T-cell (primary cell): Measurements from ENCODE around the gene MAP4K3. TPM values are rescaled to one million over a fixed set of nuclear protein-coding genes. Genes with fewer than 3 reads are reported as not detected.
A peak's percentile ranks its signal among the peaks of the same experiment; 100 is the strongest.

ENCODE experiments used
- ATAC-seq, 4 experiments: fragments of 200-7000 bp in 3 of 4; fragments of 150-1000 bp in 1 of 4; cut with Tn5 transposase; replicated peaks in 1 of 4; 1 replicate in 3 of 4; 2 replicates in 1 of 4; pipeline ENCODE4 v1.10.0; 2021; ENCODE audit warnings: moderate library complexity in 3 of 4, mild to moderate bottlenecking in 2 of 4, moderate number of reproducible peaks in 1 of 4
- CTCF ChIA-PET, 2 donors: fragments of 300-600 bp; sonication (Branson Sonifier 250); formaldehyde crosslinking; loops; one replicate each; lab custom pipeline; 2022; ENCODE audit warnings: antibody characterized with exemption in 2 of 2; lab: Charles Lee
- POLR2A ChIA-PET, 2 donors: fragments of 300-600 bp; sonication (Branson Sonifier 250); formaldehyde crosslinking; loops; one replicate each; lab custom pipeline; 2022; ENCODE audit warnings: antibody characterized with exemption in 2 of 2; lab: Charles Lee
- DNase-seq, 35 experiments: peaks; one replicate each; pipeline versions ENCODE4 v3.0.0 to v3.0.0-alpha.2; 2013 to 2023
- H3K27ac ChIP-seq: one replicate; pipeline ENCODE4 v1.5.1; 2013; ENCODE audit warnings: low read length
- H3K27me3 ChIP-seq, 2 experiments: replicated peaks in 1 of 2; 1 replicate in 1 of 2; 2 replicates in 1 of 2; pipeline versions ENCODE4 v1.6.1 to v1.7.0; 2013; ENCODE audit warnings: low read length in 1 of 2, mixed read lengths in 1 of 2; ENCODE audit not compliant: control insufficient read depth in 2 of 2, insufficient read depth in 2 of 2; ENCODE audit errors: extremely low read depth in 1 of 2
- H3K36me3 ChIP-seq, 2 donors: 1 replicate in 1 of 2; 2 replicates in 1 of 2; pipeline versions ENCODE4 v1.6.1 to v1.7.0; 2013; ENCODE audit warnings: low read length in 1 of 2; ENCODE audit not compliant: control insufficient read depth in 2 of 2, insufficient read depth in 1 of 2; ENCODE audit errors: extremely low read depth in 1 of 2
- H3K4me1 ChIP-seq, 2 experiments: 1 replicate in 1 of 2; 2 replicates in 1 of 2; pipeline versions ENCODE4 v1.6.1 to v1.7.0; 2013; ENCODE audit warnings: low read length in 2 of 2, mixed read lengths in 1 of 2; ENCODE audit not compliant: insufficient read depth in 2 of 2, control insufficient read depth in 1 of 2; ENCODE audit errors: extremely low read depth in 1 of 2
- H3K4me3 ChIP-seq, 2 donors: 1 replicate in 1 of 2; 2 replicates in 1 of 2; pipeline versions ENCODE4 v1.5.1 to v1.7.0; 2013; ENCODE audit warnings: mild to moderate bottlenecking in 2 of 2, low read length in 1 of 2, moderate library complexity in 1 of 2; ENCODE audit not compliant: control insufficient read depth in 1 of 2; ENCODE audit errors: extremely low read depth in 1 of 2
- H3K9me3 ChIP-seq: 2 replicates; pipeline ENCODE4 v1.7.0; 2013
- H3K27ac Mint-ChIP-seq, 2 donors: one replicate each; pipeline ENCODE4 v1.8.0; 2020 to 2021; ENCODE audit warnings: mild to moderate bottlenecking in 2 of 2, mixed read lengths in 2 of 2
- H3K27me3 Mint-ChIP-seq, 2 donors: one replicate each; pipeline ENCODE4 v1.8.0; 2021 to 2022; ENCODE audit warnings: mixed read lengths in 2 of 2
- H3K36me3 Mint-ChIP-seq: one replicate; pipeline ENCODE4 v1.8.0; 2021; ENCODE audit warnings: mixed read lengths
- H3K4me1 Mint-ChIP-seq, 3 donors: one replicate each; pipeline ENCODE4 v1.8.0; 2020 to 2022; ENCODE audit warnings: mixed read lengths in 3 of 3, mild to moderate bottlenecking in 1 of 3
- H3K4me3 Mint-ChIP-seq, 3 donors: one replicate each; pipeline ENCODE4 v1.8.0; 2020 to 2022; ENCODE audit warnings: mild to moderate bottlenecking in 3 of 3, mixed read lengths in 3 of 3, moderate library complexity in 3 of 3
- H3K9me3 Mint-ChIP-seq, 3 donors: one replicate each; pipeline ENCODE4 v1.8.0; 2020 to 2022; ENCODE audit warnings: mixed read lengths in 3 of 3
- WGBS: methylation state at CpG from one replicate; pipeline ENCODE4 v1.1.5; 2013; ENCODE audit warnings: missing lambda C conversion rate; ENCODE audit not compliant: insufficient coverage; 5-methylcytosine and 5-hydroxymethylcytosine counted together
- total RNA-seq, 35 experiments: library from RNA in 6 of 35; stranded (reverse) in 6 of 35; fragments of 120-200 nt in 1 of 35; gene quantifications; one replicate each; pipeline versions ENCODE4 v1.2.1 to v1.2.4 and lab custom pipeline; 2013 to 2026

The MAP4K3 gene
- total RNA-seq, 5 donors from 2014 or later (not counting 1 experiment from before 2014, with no cell fraction given) = 13.8 to 27.0 (median 17.4) TPM

DNA sequence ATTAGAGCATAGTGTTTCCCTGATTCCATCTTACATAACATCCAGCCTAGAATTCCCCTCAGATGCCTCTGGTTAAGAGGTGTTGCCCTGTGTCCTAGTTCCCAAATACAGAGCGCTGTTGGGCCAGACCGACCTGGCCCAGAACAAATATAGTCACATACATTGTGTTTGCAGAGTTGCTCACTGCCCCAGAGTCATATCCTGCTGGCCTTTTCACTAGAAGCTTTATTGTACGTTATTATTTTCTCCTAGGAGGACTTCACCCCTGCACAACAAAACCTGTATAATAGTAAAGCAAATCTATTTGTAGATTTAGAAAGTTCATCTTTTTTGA lies 11.1 kb upstream of the MAP4K3 start:
- Mint-ChIP-seq H3K36me3 (peaks cover 20% of the 10 kb centered on the region), H3K4me3 (no peak overlapping the region), H3K4me1 (no peaks in the 10 kb centered on the region), H3K27me3 (no peaks in the 10 kb centered on the region), H3K27ac (no peak overlapping the region), H3K9me3 (peaks cover 0 to under 1% (median 0%) of the 10 kb centered on the region in 3 donors)
- no peak overlapping the region for H3K27ac ChIP-seq
- DNase-seq = no peak
- no peak overlapping the region for H3K4me3 ChIP-seq
- H3K9me3 ChIP-seq = no peaks in the 10 kb centered on the region
- CTCF ChIA-PET = no interaction called here
- ATAC-seq = no peak
- no peaks in the 10 kb centered on the region for H3K36me3 ChIP-seq
- no peaks in the 10 kb centered on the region for H3K27me3 ChIP-seq
- H3K4me1 ChIP-seq = no peaks in the 10 kb centered on the region
- no CpG with 5 or more reads among the region's 3 CpGs for WGBS
- POLR2A ChIA-PET = no interaction called here

DNA sequence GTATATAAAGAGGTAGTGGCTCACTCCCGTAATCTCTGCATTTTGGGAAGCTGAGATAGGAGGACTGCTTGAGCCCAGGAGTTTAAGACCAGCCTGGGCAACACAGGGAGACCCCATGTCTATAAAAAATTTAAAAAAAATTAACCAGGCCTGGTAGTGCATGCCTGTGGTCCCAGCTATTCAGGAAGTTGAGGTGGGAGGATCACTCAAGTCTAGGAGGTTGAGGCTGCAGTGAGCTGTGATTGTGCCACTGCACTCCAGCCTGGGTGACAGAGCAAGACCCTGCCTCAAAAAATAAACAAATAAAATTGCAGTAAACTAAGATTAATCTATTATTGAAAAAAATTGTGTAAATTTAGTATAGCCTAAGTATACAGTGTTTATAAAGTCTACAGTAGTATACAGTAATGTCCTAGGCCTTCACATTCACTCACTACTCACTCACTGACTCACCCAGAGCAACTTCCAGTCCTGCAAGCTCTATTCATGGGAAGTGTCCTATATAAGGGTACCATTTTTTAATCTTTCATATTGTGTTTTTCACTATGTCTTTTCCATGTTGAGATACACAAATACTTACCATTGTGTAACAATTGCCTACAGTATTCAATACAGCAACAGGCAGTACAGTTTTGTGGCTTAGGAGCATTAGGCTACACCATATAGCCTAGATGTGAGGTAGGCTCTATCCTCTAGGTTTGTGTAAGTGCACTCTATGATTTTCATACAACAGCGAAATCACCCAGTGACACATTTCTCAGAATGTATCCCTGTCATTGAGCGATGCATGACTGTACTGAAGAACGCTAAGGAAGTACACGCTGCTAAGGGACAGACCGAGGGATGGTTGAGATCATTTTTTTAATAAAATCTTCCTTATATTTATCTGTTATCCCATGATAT lies 10.4 kb upstream of the MAP4K3 start:
- ChIA-PET CTCF (no interaction called here), POLR2A (no interaction called here)
- Histone ChIP-seq H3K4me1 (no peaks in the 10 kb centered on the region), H3K36me3 (no peaks in the 10 kb centered on the region), H3K27ac (no peak overlapping the region), H3K27me3 (no peaks in the 10 kb centered on the region), H3K9me3 (no peaks in the 10 kb centered on the region), H3K4me3 (no peak overlapping the region)
- no peak for ATAC-seq
- Mint-ChIP-seq H3K27me3 (no peaks in the 10 kb centered on the region), H3K27ac (no peak overlapping the region), H3K9me3 (peaks cover under 1 to 6% (median 4%) of the 10 kb centered on the region in 3 donors), H3K4me1 (no peaks in the 10 kb centered on the region), H3K36me3 (peaks cover 21% of the 10 kb centered on the region), H3K4me3 (no peak overlapping the region)
- WGBS = 93% methylated on average over 3 of the region's 6 CpGs
- no peak for DNase-seq

DNA sequence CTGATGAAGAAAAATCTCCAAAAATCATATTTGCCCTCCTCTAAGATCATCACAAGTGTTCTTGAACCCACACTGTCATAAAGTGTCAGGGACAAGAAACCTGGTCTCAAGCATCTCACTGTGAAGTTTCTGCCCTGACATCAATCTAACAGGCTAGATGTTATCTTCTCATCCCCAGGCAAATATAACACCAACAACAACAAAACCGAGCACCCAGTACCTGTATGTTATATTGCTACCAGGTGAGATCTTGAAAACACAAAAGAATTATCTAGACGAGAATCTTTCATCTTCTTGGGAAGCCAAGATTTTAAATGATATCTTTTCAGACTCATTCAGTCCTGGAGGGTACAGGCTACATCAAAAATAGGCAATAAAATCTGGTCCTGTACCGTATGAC lies 8.8 kb upstream of the MAP4K3 start:
- Histone ChIP-seq H3K36me3 (no peaks in the 10 kb centered on the region), H3K4me3 (no peak overlapping the region), H3K4me1 (no peaks in the 10 kb centered on the region), H3K27me3 (no peaks in the 10 kb centered on the region), H3K9me3 (no peaks in the 10 kb centered on the region), H3K27ac (no peak overlapping the region)
- POLR2A ChIA-PET = no interaction called here
- H3K27ac Mint-ChIP-seq = no peak overlapping the region
- no CpG with 5 or more reads among the region's 3 CpGs for WGBS
- CTCF ChIA-PET = no interaction called here
- H3K9me3 Mint-ChIP-seq = peaks cover 4 to 10% (median 8%) of the 10 kb centered on the region in 3 donors
- H3K4me3 Mint-ChIP-seq = no peak overlapping the region
- H3K27me3 Mint-ChIP-seq = no peaks in the 10 kb centered on the region
- ATAC-seq = no peak
- H3K4me1 Mint-ChIP-seq = no peaks in the 10 kb centered on the region
- peaks cover 19% of the 10 kb centered on the region for H3K36me3 Mint-ChIP-seq
- DNase-seq = no peak

DNA sequence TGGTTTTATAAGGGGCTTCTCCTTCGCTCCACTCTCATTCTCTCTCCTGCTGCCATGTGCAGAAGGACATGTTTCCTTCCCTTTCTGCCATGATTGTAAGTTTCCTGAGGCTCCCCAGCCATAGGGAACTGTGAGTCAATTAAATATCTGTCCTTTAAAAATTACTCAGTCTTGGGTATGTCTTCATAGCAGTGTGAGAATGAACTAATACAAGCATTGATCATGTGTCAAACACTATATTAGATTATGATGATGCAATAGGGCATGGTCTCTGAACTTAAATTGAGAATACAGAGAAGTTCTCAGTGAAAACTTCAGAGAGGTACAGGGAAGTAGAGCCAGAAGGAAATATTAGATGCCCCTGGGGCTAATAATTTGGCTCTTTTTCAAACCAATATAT lies 5.9 kb upstream of the MAP4K3 start:
- POLR2A ChIA-PET = no interaction called here
- H3K4me1 Mint-ChIP-seq = peaks cover 9 to 13% (median 12%) of the 10 kb centered on the region in 3 donors
- H3K27ac ChIP-seq = no peak overlapping the region
- no peak overlapping the region for H3K27ac Mint-ChIP-seq
- no peak overlapping the region for H3K4me3 ChIP-seq
- H3K27me3 Mint-ChIP-seq = no peaks in the 10 kb centered on the region
- CTCF ChIA-PET = no interaction called here
- no CpG with 5 or more reads among the region's 1 CpG for WGBS
- peaks cover 4 to 10% (median 8%) of the 10 kb centered on the region in 3 donors for H3K9me3 Mint-ChIP-seq
- no peaks in the 10 kb centered on the region for H3K27me3 ChIP-seq
- peaks cover 19% of the 10 kb centered on the region for H3K36me3 Mint-ChIP-seq
- peaks cover 2% of the 10 kb centered on the region in 2 experiments for H3K4me1 ChIP-seq
- no peaks in the 10 kb centered on the region for H3K9me3 ChIP-seq
- DNase-seq = no peak
- no peaks in the 10 kb centered on the region for H3K36me3 ChIP-seq
- no peak for ATAC-seq
- H3K4me3 Mint-ChIP-seq = no peak overlapping the region

DNA sequence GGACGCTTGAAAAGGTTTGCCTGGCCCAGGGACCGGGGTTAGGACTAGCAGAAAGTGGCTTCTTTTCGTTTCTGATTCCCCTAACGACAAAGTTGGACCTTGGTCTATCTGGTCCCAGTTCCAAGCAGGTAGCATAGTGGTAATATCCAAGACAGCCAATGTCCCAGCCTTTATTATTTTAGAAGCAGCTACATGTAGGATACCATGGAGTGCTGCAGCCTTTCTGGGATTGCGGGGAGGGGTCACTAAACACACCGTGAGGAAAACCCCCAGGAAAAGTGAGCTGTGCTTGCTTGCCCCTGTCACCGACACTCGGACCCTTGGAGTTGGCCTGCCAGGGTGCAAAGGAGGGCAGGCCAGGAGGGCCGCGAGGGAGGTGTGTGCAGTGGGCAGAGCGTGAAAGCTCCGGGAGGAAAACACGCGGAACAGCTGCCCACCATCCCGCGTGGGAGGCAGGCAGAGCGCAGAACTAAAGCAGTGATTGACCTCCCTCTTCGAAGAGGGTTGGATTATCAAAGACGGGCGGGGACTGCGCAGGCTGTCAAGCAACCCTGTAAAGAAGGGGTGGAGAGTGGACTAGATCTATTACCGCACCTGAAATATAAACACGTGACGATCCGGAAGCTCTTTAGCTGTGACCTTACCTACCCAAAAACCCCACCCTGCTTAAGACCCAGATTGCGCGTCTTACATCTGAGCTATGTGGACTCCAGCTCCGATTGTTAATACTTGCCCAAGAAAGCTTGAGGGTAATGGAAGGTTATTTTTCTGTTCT lies 624 bp upstream of the MAP4K3 start:
- Histone ChIP-seq H3K36me3 (no peaks in the 10 kb centered on the region), H3K27me3 (no peaks in the 10 kb centered on the region), H3K4me1 (peaks cover 17 to 19% of the 10 kb centered on the region in 2 experiments), H3K9me3 (no peaks in the 10 kb centered on the region), H3K27ac (peak overlapping the region; percentile 37), H3K4me3 (peak overlapping the region; percentile 73 to 96)
- Mint-ChIP-seq H3K9me3 (peaks cover 4 to 6% (median 5%) of the 10 kb centered on the region in 3 donors), H3K27me3 (no peaks in the 10 kb centered on the region), H3K4me3 (peak overlapping the region; percentile 80 to 91 (median 90)), H3K4me1 (peaks cover 47 to 52% (median 51%) of the 10 kb centered on the region in 3 donors), H3K36me3 (peaks cover 4% of the 10 kb centered on the region), H3K27ac (peak overlapping the region; percentile 44 to 68)
- POLR2A ChIA-PET = interaction anchor here in 1 of 2 donors (0.6 to 1.1 kb wide), 2 partner anchors 320 to 686 kb away, joined by 3 to 4 read pairs; partner anchors contain the start of gene SRSF7
- CTCF ChIA-PET = interaction anchor here (0.6 to 1.1 kb wide), 4 partner anchors 37 to 123 kb away, joined by 3 to 10 read pairs (median 3); no protein-coding TSS in a partner anchor
- peak; percentile 6 to 65 (median 36) for DNase-seq
- peak; percentile 49 to 82 (median 61) for ATAC-seq
- WGBS = 2% methylated on average over 16 of the region's 28 CpGs
